ENCODE results near the gene HTR3B.

Gene HTR3B

GRCh38 chr11:113986351-113987140 lies 82.0 kb downstream of the HTR3B start:
- no peak overlapping the region for H3K4me3 ChIP-seq (ENCODE audit: low read depth, low read length)
- no peak for TF ChIP-seq CTCF (IDR thresholded peaks at IDR 0.05; ENCODE audit: control insufficient read depth, extremely low read depth, insufficient read depth)
- DNase-seq (ENCODE audit: low read depth), result no peak

- H3K4me3 ChIP-seq (ENCODE audit: low read depth, low read length), result no peak overlapping the region
- TF ChIP-seq CTCF (IDR thresholded peaks at IDR 0.05; ENCODE audit: control insufficient read depth, extremely low read depth, insufficient read depth), result no peak
- no peak for DNase-seq (ENCODE audit: low read depth)
Observed at GRCh38 chr11:113989381-113989780, 84.8 kb downstream of the HTR3B start.

GRCh38 chr11:113989916-113990315 lies 85.3 kb downstream of the HTR3B start:
- TF ChIP-seq CTCF (IDR thresholded peaks at IDR 0.05; ENCODE audit: control insufficient read depth, extremely low read depth, insufficient read depth), result no peak
- no peak overlapping the region for H3K4me3 ChIP-seq (ENCODE audit: low read depth, low read length)
- DNase-seq (ENCODE audit: low read depth), result no peak

GRCh38 chr11:113991170-113991569 lies 86.6 kb downstream of the HTR3B start:
- TF ChIP-seq CTCF (IDR thresholded peaks at IDR 0.05; ENCODE audit: control insufficient read depth, extremely low read depth, insufficient read depth), result no peak
- no peak overlapping the region for H3K4me3 ChIP-seq (ENCODE audit: low read depth, low read length)
- DNase-seq (ENCODE audit: low read depth), result no peak

- DNase-seq (ENCODE audit: low read depth), result no peak
- TF ChIP-seq CTCF (IDR thresholded peaks at IDR 0.05; ENCODE audit: control insufficient read depth, extremely low read depth, insufficient read depth), result no peak
- no peak overlapping the region for H3K4me3 ChIP-seq (ENCODE audit: low read depth, low read length)
Observed at GRCh38 chr11:113991718-113992458, 87.3 kb downstream of the HTR3B start.

- no peak for DNase-seq (ENCODE audit: low read depth)
- H3K4me3 ChIP-seq (ENCODE audit: low read depth, low read length), result no peak overlapping the region
- TF ChIP-seq CTCF (IDR thresholded peaks at IDR 0.05; ENCODE audit: control insufficient read depth, extremely low read depth, insufficient read depth), result no peak
Observed at GRCh38 chr11:113992459-113993110, 88.0 kb downstream of the HTR3B start.

Measured in LNCaP clone FGC (cell line).